Glomerular endothelial cell (primary cell): ENCODE data around the gene ITPR3. TPM values are rescaled to one million over a fixed set of nuclear protein-coding genes. Genes with fewer than 3 reads are reported as not detected.

Source experiments
- DNase-seq: peaks from one replicate; pipeline ENCODE4 v3.0.0-alpha.2; 2011; ENCODE audit warnings: low read depth, low spot score; ENCODE audit errors: extremely low read depth
- total RNA-seq: library from RNA; depleted of rRNA; stranded (reverse); fragments of >200 nt; gene quantifications from 2 replicates; pipeline ENCODE4 v1.2.3, GENCODE V29; 2015

ITPR3 gene
- total RNA-seq, 1 donor from 2014 or later = 66.6 TPM

GRCh38 chr6:33695451-33695887 lies 74.3 kb downstream of the ITPR3 start:
- DNase-seq = no peak

GRCh38 chr6:33696076-33696475 lies 75.0 kb downstream of the ITPR3 start:
- DNase-seq = no peak

GRCh38 chr6:33696548-33697518 lies 75.7 kb downstream of the ITPR3 start:
- peak; percentile 81 for DNase-seq

- DNase-seq = no peak
Measured at GRCh38 chr6:33697845-33698244, 76.7 kb downstream of the ITPR3 start.

- no peak for DNase-seq
Measured at GRCh38 chr6:33698494-33698893, 77.4 kb downstream of the ITPR3 start.

- DNase-seq = no peak
Measured at GRCh38 chr6:33699131-33699530, 78.0 kb downstream of the ITPR3 start.

- no peak for DNase-seq
Measured at GRCh38 chr6:33699739-33700138, 78.6 kb downstream of the ITPR3 start.

GRCh38 chr6:33700391-33701050 lies 79.4 kb downstream of the ITPR3 start:
- DNase-seq = no peak

- no peak for DNase-seq
Measured at GRCh38 chr6:33702345-33702977, 81.3 kb downstream of the ITPR3 start.

GRCh38 chr6:33704215-33705066 lies 83.3 kb downstream of the ITPR3 start:
- no peak for DNase-seq

- DNase-seq = no peak
Measured at GRCh38 chr6:33705268-33705885, 84.3 kb downstream of the ITPR3 start.

GRCh38 chr6:33705955-33706725 lies 85.0 kb downstream of the ITPR3 start:
- DNase-seq = no peak

- DNase-seq = no peak
Measured at GRCh38 chr6:33707771-33708170, 86.6 kb downstream of the ITPR3 start.

GRCh38 chr6:33708516-33709204 lies 87.5 kb downstream of the ITPR3 start:
- DNase-seq = no peak

GRCh38 chr6:33709605-33710295 lies 88.6 kb downstream of the ITPR3 start:
- no peak for DNase-seq

GRCh38 chr6:33710296-33711121 lies 89.4 kb downstream of the ITPR3 start:
- DNase-seq = no peak
